Astrocyte of the cerebellum (primary cell): ENCODE measurements around the gene TSPOAP1.

ENCODE experiments used
- DNase-seq: peaks from one replicate; pipeline ENCODE4 v3.0.0-alpha.2; 2011; ENCODE audit warnings: low read depth
- H3K4me3 ChIP-seq: 2 replicates; pipeline ENCODE4 v1.5.1; 2011; ENCODE audit warnings: mild to moderate bottlenecking, low read depth, low read length, moderate library complexity
- CTCF ChIP-seq: IDR thresholded peaks from 2 replicates; pipeline ENCODE4 v1.5.1; 2012; ENCODE audit warnings: low read length, low read depth, moderate library complexity, mild to moderate bottlenecking; ENCODE audit errors: missing control alignments
- in situ Hi-C: cut with HindIII; loops from 2 replicates; pipeline ENCODE4 v1.10.0; 2017; ENCODE audit warnings: low sequenced_read_pairs

TSPOAP1 gene

GRCh38 chr17:58320570-58321323, 7.8 kb downstream of the TSPOAP1 start:
- in situ Hi-C loops, result no loop called here
- TF ChIP-seq CTCF, result no peak
- H3K4me3 ChIP-seq, result no peak overlapping the region
- no peak for DNase-seq

DNA sequence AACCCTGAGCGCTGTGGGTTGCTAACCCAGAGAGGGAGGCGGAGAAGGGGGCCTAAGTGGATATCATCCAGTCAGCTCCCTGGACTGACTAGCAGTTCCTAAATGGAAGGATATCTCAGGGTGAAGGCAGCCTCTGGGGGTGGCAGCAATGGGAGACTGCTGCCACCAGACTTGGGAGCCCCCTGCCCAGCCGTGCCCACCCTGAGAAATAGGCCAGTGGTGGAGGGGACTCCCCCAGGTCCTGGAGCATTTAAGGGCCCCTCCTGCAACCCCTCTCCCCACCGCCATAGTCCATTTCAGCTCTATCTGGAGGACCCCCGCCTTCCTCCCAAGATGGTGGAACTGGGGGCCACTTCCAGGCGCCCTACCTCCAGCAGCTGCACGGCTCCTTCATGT, 8.4 kb downstream of the TSPOAP1 start:
- in situ Hi-C loops, result no loop called here
- DNase-seq, result no peak
- no peak for TF ChIP-seq CTCF
- no peak overlapping the region for H3K4me3 ChIP-seq

GRCh38 chr17:58319173-58320162, 9.1 kb downstream of the TSPOAP1 start:
- no peak for DNase-seq
- H3K4me3 ChIP-seq, result no peak overlapping the region
- in situ Hi-C loops, result no loop called here
- TF ChIP-seq CTCF, result no peak

DNA sequence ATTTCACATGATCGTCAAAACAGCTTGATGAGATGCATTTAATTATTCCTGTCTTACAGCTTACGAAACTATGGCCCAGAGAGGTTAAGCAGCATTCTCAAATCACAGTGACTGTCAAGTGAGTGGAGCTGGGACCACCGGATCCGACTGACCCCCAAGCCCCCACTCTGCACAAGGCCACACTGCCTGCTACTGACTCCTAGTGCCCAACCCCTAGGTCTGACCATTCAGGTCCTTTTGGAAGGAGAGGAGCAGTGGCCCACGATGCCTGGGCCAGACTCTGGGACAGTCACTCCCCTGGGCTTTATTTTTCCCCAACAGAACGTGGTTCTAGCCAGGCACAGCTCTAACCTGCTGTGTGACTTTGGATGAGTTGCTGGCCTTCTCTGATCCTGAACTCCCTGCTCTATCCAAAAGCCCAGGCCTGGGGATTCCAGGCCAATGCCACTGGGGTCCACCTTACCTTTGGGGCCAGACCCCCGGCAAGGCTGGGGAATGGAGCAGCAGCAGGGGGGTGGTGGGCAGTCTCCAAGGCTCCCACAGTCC, 9.9 kb downstream of the TSPOAP1 start:
- no peak for TF ChIP-seq CTCF
- no peak overlapping the region for H3K4me3 ChIP-seq
- DNase-seq, result no peak
- in situ Hi-C loops, result no loop called here

GRCh38 chr17:58318065-58318481, 10.5 kb downstream of the TSPOAP1 start:
- no peak for DNase-seq
- H3K4me3 ChIP-seq, result no peak overlapping the region
- no peak for TF ChIP-seq CTCF
- in situ Hi-C loops, result no loop called here

DNA sequence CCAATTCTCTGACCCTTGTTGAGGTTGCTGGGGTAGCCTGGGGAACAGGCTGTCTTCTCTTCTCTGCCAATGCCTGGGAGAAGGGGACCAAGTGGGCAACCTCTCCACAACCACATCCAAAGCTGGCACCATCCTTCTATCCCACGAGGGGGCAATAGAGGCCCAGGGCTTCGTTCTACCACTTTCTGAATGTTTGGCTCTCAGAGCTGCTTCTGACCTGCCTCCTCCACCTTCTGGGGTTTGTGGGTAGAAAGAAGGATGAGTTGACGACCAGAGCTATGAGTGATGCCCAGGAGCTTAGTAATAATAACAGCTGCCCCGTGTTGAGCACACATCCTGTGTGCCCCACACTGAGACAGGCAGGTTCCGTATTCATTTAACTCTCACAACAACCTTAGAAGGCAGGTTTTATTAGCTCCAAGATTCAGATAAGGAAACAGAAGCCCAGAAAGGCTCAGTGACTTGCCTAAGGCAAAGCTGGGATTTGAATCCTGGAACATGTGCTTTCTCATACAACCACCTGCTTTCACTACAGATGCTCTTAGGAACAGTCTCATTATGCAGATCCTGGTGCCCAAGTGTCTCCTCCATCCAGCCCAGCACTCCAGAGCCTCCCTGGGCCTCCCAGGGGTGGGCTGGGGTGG, 11.1 kb downstream of the TSPOAP1 start:
- no peak overlapping the region for H3K4me3 ChIP-seq
- in situ Hi-C loops, result no loop called here
- peak; percentile 23 for DNase-seq
- TF ChIP-seq CTCF, result peak; percentile 83
